ENCODE results near the gene FEM1A.
"Not testable (repeated sequence)": the region's sequence is repeated elsewhere in the genome, so short reads cannot be mapped to it uniquely, and the experiment has no call there.

Gene FEM1A, protein sequence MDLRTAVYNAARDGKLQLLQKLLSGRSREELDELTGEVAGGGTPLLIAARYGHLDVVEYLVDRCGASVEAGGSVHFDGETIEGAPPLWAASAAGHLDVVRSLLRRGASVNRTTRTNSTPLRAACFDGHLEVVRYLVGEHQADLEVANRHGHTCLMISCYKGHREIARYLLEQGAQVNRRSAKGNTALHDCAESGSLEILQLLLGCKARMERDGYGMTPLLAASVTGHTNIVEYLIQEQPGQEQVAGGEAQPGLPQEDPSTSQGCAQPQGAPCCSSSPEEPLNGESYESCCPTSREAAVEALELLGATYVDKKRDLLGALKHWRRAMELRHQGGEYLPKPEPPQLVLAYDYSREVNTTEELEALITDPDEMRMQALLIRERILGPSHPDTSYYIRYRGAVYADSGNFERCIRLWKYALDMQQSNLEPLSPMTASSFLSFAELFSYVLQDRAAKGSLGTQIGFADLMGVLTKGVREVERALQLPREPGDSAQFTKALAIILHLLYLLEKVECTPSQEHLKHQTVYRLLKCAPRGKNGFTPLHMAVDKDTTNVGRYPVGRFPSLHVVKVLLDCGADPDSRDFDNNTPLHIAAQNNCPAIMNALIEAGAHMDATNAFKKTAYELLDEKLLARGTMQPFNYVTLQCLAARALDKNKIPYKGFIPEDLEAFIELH

DNA sequence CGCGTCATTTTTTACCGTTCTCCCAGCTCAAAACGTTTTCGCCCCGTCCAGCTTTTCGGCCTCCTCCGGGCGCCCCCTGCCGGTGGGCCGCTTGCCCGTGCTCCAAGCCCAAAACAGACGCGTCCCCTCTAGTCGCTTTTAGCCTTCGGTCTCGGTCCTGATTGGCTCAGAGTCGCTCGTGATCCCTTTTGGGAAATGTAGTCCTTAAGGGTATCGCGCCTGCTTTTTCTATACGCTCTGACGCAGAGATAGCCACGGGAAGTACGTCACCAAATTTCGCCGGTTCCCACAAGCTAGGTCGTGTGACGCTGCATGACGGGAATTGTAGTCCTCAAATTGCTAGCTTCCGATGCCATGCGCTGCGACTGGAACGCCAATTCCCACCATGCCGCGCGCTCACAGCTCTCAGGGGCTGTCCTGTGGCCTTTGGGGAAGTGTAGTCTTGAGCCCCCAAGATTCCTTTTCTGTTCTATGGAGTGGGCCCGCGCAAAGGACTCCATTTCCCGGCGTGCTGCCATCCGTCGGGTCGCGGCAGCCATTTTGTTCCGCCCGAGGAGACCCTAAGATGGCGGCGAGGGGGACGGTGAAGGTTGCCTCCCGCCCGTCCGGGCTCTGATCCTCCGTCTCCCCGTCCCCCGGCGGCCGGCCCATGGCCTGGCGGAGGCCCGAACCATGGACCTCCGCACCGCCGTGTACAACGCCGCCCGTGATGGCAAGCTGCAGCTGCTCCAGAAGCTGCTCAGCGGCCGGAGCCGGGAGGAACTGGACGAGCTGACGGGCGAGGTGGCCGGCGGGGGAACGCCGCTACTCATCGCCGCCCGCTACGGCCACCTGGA, at the start of gene FEM1A:
Gene FEM1A, plus strand, starts transcription at position 552 of the 836 bp plus-strand sequence. Its CDS starts 121 bp downstream, at position 673.
- DNase-seq: peak; percentile 100

DNA sequence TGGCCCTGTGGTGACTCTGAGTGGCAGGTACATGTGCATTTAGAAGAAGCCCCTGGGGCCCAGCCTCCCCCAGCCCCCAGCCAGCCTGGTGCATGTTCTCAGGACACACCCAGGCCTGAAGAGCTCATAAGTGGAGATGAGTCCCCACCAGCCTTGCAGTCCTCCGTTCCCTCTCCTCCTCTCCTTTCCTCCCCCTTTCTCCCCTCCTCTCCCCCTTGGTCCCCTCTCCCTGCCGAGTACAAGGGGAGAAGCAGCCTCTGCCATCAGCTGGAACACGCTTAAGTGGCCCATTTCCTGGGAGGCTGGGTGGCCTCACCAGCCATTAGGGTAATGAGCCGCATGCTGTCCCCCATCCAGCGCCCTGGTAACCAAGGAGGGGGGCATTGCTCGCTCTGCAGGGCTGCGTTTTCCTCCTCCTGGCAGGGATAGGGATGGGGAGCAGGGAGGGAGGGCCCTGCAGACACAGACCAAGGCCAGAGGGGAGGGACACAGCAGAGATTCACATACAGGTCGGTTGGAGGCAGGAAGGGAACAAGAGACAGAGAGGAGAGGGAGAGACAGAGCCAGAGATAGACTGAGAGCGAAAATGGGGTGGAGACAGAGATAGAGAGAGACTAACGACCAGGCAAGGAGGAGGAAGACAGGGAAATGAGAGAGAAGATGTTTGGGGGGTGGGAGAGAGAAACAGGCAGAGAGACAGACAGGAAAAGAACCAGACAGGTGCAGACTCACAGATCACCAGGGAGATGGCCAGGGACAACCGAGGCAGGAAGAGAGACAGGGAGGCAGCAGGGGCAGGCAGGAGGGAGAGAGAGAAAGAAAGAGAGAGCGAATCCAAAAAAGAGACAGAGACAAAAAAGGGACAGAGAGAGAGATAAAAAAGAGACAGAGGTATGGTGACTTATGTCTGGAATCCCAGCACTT, 48.5 kb upstream of the FEM1A start:
- peak; percentile 92 for DNase-seq

DNA sequence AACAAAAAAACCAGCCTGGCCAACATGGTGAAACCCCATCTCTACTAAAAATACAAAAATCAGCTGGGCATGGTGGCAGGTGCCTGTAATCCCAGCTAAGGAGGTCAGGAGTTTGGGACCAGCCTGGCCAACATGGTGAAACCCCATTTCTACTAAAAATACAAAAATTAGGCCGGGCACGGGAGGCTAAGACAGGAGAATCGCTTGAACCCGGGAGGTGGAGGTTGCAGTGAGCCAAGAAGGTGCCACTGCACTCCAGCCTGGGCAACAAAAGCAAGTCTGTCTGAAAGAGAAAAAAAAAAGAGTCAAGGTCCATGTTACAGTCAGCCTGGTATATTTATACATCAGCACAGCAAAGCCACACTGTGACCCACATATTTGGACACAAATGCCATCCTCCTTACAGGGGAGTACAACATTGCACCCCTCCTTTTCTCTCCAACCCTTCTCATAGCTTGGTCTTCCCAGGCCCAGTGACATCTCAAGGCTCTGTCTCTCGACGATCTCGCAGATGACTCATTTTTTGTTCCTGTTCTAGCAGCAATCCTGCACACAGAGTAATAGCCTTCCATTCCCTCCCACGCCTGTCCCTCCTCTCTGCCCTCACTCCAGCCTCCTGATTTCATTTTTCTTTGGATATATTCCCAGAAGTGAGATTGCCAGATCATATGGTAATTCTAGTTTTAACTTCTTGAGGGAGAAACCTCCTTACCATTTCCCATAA, 46.9 kb upstream of the FEM1A start:
- no peak for DNase-seq

DNA sequence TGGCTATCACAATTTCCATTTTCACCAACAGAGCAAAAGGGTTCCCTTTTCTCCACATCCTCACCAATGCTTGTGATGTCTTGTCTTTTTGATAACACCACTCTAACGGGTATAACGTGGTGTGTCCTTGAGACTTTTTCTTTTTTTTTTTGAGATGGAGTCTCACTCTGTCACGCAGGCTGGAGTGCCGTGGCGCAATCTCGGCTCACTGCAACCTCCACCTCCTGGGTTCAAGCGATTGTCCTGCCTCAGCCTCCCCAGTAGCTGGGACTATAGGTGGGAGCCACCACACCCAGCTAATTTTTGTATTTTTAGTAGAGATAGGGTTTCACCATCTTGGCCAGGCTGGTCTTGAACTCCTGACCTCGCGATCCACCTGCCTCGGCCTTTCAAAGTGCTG, 46.4 kb upstream of the FEM1A start:
- not testable (repeated sequence) for DNase-seq

DNA sequence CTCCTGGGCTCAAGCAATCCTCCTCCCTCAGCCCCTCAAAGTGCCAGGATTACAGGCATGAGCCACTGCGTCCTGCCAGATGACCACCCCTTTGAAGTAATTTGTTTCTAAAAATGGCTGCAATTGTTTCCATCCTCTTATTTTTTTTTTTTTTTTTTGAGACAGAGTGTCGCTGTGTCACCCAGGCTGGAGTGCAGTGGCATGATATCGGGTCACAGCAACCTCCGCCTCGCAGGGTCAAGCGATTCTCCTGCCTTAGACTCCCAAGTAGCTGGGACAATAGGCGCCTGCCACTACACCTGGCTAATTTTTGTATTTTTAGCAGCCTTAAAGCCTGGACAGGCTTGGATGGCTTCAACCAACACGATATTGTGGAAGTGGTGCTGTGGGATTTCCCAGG, 45.5 kb upstream of the FEM1A start:
- no peak for DNase-seq

DNA sequence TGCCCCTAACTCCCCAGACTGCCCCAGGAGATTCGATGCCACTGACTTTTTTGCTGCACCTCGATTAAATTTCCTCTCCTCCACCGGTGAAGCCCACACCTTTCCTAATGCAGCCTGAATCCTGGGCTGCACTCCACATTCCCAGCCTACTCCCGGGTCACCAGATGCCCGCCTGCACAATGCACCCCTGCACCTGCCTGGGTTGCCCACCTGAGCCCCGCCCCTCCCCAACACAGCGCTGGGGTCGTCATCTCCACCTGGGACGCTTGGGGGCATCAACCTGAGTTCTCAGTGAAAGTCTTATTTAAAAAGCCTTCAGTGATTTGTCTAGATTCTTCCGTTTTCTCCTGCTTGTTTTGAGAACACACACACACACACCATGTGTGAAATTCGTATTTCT, 43.3 kb upstream of the FEM1A start:
- DNase-seq: no peak

DNA sequence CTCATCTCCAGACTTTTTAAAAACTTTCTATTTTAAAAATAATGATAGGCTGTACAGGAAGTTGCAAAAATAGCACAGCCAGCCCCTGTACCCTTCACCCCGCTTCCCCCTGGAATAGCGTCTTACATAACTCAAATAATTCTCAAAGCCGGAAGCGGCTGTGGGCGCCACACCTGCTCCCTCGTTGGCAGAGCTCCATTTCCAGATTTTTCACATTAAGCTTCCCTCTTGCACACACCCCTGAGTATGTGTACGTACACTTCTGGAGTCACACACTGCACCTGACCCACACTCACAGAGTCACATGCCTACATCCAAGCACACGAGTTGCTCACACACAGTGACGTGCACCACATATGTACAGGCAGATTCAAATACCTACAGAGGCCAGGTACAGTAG, 42.9 kb upstream of the FEM1A start:
- DNase-seq: peak; percentile 27

DNA sequence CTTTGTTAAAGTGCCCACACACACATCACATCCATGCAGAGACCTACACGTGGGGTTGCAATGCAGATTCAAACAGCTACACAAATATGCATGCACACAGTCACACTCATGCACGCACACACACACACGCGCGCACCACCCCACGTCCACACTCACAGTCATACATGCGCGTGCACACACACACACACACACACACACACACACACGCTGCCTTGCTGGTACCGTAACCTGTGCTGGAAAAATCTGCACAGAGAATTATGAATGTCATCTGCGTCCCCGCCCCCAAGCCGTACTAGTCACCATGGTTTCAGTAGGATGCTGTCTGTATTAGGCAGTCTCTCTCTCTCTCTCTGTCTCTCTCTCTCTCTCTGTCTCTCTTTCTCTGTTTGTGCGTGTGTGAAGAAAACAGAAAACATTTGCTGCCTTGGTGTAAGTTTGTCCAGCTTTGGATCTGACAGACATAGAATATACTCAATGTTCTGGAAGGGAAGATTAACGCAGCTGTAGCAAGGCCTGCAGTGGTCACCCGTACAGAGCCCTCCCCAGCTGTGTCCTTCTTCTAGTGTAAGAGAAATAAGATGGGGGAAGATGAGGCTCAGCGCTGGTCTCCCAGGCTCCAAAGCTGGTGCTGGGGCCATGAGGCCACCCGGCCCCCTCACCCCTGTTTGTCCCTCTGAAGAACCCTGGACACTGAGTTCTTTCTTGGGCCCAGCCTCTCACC, 41.5 kb upstream of the FEM1A start:
- no peak for DNase-seq

DNA sequence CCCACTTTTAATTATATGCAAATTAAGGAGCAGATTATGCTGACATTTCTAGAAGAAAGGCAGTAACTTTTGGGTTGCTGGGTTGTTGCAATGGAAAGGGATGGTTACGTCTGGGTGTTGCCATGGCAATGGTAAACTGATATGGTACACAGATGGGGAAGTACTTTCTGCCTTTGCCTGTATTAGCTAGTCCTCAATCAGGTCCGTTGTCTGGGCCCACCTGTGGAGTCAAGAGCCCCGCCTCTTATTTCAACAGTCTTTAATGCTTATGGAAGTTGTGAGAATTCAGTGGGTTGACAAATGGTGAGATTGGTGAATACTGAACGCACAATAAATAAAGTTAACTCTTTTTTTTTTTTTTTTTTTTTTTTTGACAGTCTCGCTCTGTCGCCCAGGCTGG, 37.3 kb upstream of the FEM1A start:
- DNase-seq: no peak

DNA sequence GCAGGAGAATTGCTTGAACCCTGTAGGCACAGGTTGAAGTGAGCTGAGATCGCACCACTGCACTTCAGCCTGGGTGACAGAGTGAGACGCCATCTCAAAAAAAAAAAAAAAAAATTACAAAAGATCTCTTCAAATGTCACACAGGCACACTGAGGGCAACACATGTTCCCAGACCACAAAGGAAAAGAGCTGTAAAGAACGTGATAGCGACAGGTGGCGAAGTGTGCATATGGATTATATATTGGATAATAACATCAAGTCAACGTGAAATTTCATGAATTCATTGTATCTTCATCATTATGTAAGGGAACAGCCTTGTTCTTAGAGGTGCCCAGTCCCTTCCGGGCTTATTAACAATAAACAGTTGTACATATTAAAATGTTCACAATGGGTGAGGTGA, 36.1 kb upstream of the FEM1A start:
- DNase-seq: no peak

DNA sequence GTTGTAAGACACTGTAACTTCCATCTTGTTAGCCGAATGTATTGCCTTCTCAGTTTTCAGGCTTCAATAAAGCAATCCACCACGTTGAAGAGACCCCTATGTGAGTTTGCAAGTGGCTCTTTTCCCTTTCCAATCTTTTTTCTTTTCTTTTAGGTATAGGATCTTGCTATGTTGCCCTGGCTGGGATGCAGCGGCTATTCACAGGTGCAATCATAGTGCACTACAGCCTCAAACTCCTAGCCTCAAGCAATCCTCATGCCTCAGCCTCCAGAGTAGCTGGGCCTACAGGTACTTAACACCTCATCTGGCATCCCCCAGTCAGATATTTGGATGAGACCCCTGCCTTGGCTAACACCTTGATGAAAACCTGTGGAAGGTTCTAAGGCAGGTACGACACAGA, 33.5 kb upstream of the FEM1A start:
- no peak for DNase-seq

DNA sequence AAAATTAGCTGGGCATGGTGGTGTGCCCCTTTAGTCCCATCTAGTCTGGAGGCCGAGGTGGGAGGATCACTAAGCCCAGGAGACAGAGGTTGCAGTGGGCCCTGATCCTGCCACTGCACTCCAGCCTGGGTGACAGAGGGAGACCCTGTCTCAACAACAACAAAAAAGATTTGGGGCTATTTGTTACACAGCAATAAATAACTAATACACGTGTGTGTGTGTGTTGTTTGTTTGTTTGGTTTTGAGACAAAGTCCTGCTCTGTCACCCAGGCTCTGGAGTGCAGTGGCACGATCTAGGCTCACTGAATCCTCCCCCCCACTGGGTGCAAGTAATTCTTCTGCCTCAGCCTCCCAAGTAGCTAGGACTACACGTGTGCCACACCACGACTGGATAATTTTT, 32.9 kb upstream of the FEM1A start:
- no peak for DNase-seq

DNA sequence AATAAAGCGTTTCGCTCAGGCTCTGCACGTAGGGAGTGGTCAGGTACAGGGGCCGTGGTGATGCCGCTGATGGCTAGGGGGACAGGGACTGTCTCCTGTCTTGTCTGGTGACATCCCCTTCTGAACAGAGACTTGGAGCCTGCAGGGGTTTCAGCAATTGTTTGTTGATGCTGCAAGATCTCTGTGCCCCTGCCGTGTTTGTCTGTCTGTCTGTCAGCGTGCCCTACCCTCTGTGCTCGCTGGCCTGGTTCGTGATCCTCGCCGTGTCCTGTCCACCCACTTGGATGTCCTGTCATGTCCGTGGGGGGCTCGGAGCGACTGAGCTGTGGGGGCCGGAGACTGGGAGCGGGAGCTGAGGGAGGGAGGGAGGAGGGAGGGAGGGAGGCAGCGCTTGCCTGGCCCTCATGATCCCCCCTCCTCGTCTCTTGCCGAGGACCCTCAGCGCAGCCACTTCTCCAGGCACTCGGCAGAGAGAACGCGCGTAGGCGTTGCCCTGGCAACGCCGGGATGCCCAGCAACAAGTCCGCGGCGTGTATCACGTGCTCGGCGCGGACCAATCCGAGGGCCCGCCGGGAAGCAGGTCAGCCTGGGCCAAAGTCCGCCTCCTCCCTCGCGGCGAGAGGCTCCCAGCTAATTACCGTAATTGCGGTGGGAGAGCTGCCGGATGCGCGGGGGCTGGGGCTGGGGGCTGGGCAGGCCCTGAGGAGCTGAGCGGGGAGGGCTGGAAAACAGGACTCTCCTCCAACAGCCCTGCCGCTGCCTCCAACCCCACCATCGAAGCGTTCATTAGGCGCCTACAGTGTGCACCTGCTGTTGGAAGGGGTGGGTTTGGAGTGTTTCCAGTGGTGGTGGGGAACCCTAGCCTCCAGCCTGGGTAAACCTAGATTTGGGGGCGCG, 31.9 kb upstream of the FEM1A start:
- peak; percentile 97 for DNase-seq

DNA sequence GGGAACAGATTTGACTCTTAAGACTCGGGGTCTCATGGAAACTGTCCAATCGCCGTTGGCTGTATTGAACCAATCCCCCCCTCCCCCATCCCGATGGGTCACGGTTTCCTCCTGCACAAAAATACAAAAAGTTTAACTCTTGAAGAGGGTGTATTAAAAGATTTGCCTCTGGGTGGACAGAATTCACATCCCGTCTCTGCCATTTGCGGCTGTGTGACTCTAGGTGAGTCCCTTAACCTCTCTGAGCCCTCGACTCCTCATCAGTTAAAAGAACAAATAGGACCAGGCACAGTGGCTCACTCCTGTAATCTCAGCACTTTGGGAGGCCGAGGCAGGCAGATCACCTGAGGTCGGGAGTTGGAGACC, 31.3 kb upstream of the FEM1A start:
- DNase-seq: no peak

DNA sequence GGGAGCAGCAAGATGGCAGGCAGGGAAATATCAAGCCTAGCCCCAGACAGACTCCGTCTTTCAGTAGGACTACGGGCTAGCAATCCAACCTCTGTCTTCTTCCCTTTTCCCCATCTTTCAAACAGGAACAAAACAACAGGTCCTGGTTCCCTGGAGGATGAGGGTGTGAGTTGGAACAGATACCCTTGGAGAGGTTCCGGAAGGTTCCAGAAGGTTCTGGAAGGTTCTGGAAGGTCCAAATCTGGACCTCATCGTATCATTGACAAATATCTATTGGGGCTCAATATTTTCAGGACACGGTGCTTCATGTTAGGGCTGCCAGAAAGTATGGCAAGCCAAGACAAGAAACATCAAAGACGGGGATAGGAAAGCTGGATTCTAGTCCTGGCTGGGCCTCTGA, 28.5 kb upstream of the FEM1A start:
- no peak for DNase-seq

DNA sequence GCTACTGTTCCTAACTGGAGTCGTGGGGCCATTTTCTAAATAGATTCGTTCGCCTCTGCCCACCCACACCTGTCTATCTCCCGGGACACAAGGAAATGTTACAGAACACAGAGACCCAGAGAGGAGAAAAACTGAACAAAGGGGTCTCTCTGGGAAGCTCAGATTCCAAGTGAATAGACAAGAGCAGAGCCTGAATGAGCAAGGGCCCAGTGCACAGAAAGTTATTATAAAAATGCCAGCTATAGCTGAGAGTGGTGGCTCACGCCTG, 27.2 kb upstream of the FEM1A start:
- no peak for DNase-seq

DNA sequence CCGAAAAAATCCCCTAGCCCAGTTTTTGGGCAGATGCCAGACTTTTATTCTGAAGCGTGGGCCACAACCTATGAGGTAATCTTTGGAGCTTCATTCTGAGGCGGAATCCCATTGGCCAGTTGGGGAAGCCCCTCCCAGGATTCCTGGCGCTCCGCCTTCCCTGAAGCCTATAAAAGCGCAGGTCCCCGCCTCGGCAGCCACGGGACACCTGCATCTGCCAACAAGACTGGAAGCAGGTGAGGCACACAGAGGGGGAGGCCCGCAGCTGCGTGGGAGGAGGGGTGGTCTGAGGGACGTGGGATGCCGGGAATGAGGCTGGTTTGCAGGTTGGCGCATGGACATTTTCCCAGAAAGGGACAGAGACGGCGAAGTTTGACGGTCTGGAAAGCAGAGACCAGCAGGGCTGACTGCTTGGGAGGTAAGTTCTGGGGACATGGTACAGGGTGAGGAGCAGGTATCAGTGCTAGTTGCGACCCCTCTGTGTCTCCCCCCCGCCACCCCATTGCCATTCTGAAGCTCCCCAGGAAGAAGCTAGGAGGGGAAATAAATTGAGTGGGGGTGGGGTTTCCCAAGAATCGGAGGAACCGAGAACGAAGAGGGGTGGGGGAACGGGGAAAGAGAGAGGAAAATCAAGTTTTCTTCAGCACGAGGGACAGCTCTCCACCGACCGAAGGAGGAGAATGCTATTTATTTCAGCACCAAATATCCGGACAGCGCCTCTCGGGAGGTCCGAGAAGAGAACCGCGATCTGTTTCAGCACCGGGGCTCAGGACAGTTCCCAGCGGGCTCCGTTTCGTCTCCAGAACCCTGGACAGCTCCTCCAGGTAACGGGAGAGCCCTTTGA, 22.4 kb upstream of the FEM1A start:
- peak; percentile 90 for DNase-seq

DNA sequence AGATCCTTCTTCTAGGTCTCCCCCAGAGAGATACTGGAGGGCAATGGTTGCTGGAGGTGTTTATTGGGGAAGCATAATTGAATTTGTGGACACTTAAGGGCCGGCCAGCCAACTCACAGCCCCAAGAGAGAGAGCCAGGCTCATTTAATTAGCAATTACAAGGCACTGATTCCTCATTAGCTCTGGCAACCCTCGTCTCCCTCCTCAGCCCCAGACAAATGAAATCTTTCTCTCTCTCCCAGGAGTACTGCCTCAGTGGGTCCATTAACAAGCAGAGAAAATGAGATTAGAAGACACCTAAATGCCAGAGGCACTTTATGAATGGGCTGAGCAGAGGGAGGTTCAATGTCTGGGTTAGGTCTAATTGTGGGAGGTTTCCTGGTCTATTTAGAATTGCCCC, 19.0 kb upstream of the FEM1A start:
- DNase-seq: no peak

DNA sequence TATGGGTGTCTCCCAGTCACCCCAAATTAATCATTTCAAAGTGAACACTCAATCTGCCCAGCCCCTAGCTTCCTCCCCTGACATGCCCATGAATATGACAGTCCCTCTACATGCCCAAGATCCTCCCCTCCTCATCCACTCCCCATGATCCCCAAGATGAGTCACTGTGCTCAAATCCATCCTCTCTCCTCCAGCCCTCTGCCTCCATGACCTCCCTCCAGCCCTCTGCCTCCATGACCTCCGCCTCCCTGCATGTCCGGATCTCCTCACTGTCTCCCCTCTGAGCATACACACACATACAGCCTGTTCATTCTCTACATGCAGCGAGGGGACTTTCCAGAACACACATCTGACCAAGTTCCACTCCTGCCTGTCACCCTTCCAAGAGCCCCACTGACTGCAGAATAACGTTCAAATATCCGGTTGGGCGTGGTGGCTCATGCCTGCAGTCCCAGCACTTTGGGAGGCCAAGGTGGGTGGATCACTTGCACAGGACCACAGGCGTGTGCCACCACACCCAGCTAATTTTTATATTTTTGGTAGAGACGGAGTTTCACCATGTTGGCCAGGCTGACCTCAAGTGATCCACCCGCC, 18.4 kb upstream of the FEM1A start:
- DNase-seq: no peak

Data from NCI-H1092 treated with DMSO at 0.1 percent for 48 hours (cell line).